K562 (cell line): ENCODE measurements around the gene B4GALNT3. TPM values are rescaled to one million over a fixed set of nuclear protein-coding genes. Genes with fewer than 3 reads are reported as not detected.

Source experiments
- ATAC-seq: fragments of 200-7000 bp; cut with Tn5 transposase; 3 replicates; pipeline ENCODE4 v1.9.1; 2020; ENCODE audit warnings: moderate library complexity
- BruUV-seq: library from RNA; stranded (reverse); fragments of 400-500 nt; replicated peaks from 2 replicates; lab custom pipeline; 2021; lab: Mats Ljungman, UMichigan
- CTCF ChIA-PET: fragments of 300-600 bp; formaldehyde crosslinking; extraction: SDS; loops from one replicate; lab custom pipeline; 2021; ENCODE audit warnings: low intra/inter-chr PET ratio; lab: Yijun Ruan, JAX
- POLR2A ChIA-PET: fragments of 300-600, 350-650 bp; sonication (Branson Sonifier 250); formaldehyde crosslinking; extraction: SDS; loops from one replicate; lab custom pipeline; 2021; ENCODE audit warnings: antibody characterized with exemption, inconsistent platforms; lab: Yijun Ruan, JAX
- DNase-seq, 4 experiments: peaks; one replicate each; pipeline versions ENCODE4 v3.0.0 to v3.0.0-alpha.2; 2011 to 2018; ENCODE audit warnings: low spot score in 3 of 4, mixed read lengths in 3 of 4; ENCODE audit errors: extremely low read depth in 1 of 4
- FAIRE-seq: peaks from 2 replicates; lab custom pipeline; 2011; peaks lifted over from hg19 to GRCh38; lab: Jason Lieb, UNC
- H2AFZ ChIP-seq: 2 replicates; pipeline ENCODE4 v1.6.0; 2011; ENCODE audit warnings: low read depth, low read length, control low read depth, inconsistent platforms
- H3K27ac ChIP-seq: fragments of 200-600 bp; 3 replicates; pipeline ENCODE4 v1.8.0; 2011; ENCODE audit warnings: low read depth, mild to moderate bottlenecking, control low read depth, inconsistent platforms, low read length, moderate library complexity, mixed read lengths; ENCODE audit errors: extremely low read depth
- H3K27me3 ChIP-seq, 2 experiments: fragments of 300-600 bp in 1 of 2; 2 replicates in 1 of 2; 3 replicates in 1 of 2; pipeline versions ENCODE4 v1.6.0 to v1.8.0; 2011; ENCODE audit warnings: inconsistent platforms in 2 of 2, low read length in 2 of 2, mild to moderate bottlenecking in 1 of 2, mixed read lengths in 1 of 2, moderate library complexity in 1 of 2; ENCODE audit not compliant: control insufficient read depth in 2 of 2, insufficient read depth in 2 of 2
- H3K36me3 ChIP-seq: fragments of 300-600 bp; 3 replicates; pipeline ENCODE4 v1.8.0; 2011; ENCODE audit warnings: mild to moderate bottlenecking, low read length, inconsistent platforms; ENCODE audit not compliant: control insufficient read depth, insufficient read depth
- H3K4me1 ChIP-seq, 2 experiments: fragments of 200-600 bp in 1 of 2; replicated peaks in 1 of 2; 2 replicates in 1 of 2; 3 replicates in 1 of 2; pipeline versions ENCODE4 v1.5.1 to v1.8.0; 2011; ENCODE audit warnings: inconsistent platforms in 2 of 2, low read length in 2 of 2, mild to moderate bottlenecking in 1 of 2, mixed read lengths in 1 of 2, moderate library complexity in 1 of 2; ENCODE audit not compliant: control insufficient read depth in 2 of 2, insufficient read depth in 2 of 2
- H3K4me2 ChIP-seq: 2 replicates; pipeline ENCODE4 v1.6.1; 2011; ENCODE audit warnings: low read length, control low read depth, inconsistent platforms, mixed read lengths; ENCODE audit not compliant: insufficient read depth
- H3K4me3 ChIP-seq: fragments of 200-600 bp; sonication (generic), shearing (Covaris generic); 2 replicates; pipeline ENCODE4 v1.5.1; 2016; ENCODE audit warnings: control low read depth, inconsistent platforms
- H3K79me2 ChIP-seq: fragments of 200-600 bp; 3 replicates; pipeline ENCODE4 v1.8.0; 2011; ENCODE audit warnings: low read length, inconsistent platforms; ENCODE audit not compliant: control insufficient read depth, insufficient read depth
- H3K9ac ChIP-seq, 2 experiments: 2 replicates each; pipeline versions ENCODE4 v1.6.0 to v1.6.1; 2011; ENCODE audit warnings: low read depth in 2 of 2, low read length in 2 of 2, control low read depth in 1 of 2, inconsistent platforms in 1 of 2, mild to moderate bottlenecking in 1 of 2, mixed read lengths in 1 of 2; ENCODE audit not compliant: insufficient read depth in 1 of 2
- H3K9me1 ChIP-seq: one replicate; pipeline ENCODE4 v1.6.0; 2011; ENCODE audit warnings: inconsistent platforms, mild to moderate bottlenecking, low read length, moderate library complexity; ENCODE audit not compliant: control insufficient read depth, insufficient read depth
- H3K9me3 ChIP-seq: replicated peaks from 2 replicates; pipeline ENCODE4 v1.5.1; 2011; ENCODE audit warnings: low read depth, low read length, inconsistent platforms; ENCODE audit not compliant: control insufficient read depth, insufficient read depth
- H4K20me1 ChIP-seq: replicated peaks from 2 replicates; pipeline ENCODE4 v1.6.1; 2011; ENCODE audit warnings: low read length, inconsistent platforms, mixed read lengths; ENCODE audit not compliant: control insufficient read depth, insufficient read depth
- ATF2 ChIP-seq: sonication (generic); formaldehyde crosslinking; IDR thresholded peaks from 2 replicates; pipeline ENCODE4 v1.8.1; 2022; ENCODE audit warnings: missing genetic modification reagents
- BMI1 ChIP-seq: fragments of 150-350 bp; IDR thresholded peaks from 2 replicates; pipeline ENCODE4 v1.6.1; 2014; ENCODE audit warnings: low read length
- BRF1 ChIP-seq: IDR thresholded peaks from 3 replicates; pipeline ENCODE4 v1.6.1; 2011; ENCODE audit warnings: borderline replicate concordance, mild to moderate bottlenecking; ENCODE audit not compliant: insufficient read length; ENCODE audit errors: extremely low read depth
- CBFA2T3 ChIP-seq: fragments of 450-650 bp; IDR thresholded peaks from 2 replicates; pipeline ENCODE4 v1.6.1; 2017
- EP400 ChIP-seq: fragments of 450-650 bp; IDR thresholded peaks from 2 replicates; pipeline ENCODE4 v1.6.1; 2017; ENCODE audit warnings: antibody characterized with exemption, mild to moderate bottlenecking, moderate library complexity
- FOSL1 ChIP-seq: fragments of 200-800 bp; sonication (Bioruptor generic); conservative IDR thresholded peaks from 2 replicates; pipeline ENCODE4 v1.6.1; 2016; ENCODE audit warnings: missing genetic modification characterization, missing compliant biosample characterization
- FOXM1 ChIP-seq, 2 experiments: fragments of 450-650 bp in 1 of 2; sonication (generic) in 1 of 2; formaldehyde crosslinking in 1 of 2; IDR thresholded peaks; 2 replicates each; pipeline versions ENCODE4 v1.6.1 to v1.9.0; 2017 to 2022; ENCODE audit warnings: low read depth in 2 of 2, mild to moderate bottlenecking in 2 of 2, missing genetic modification reagents in 1 of 2, moderate library complexity in 1 of 2
- IRF9 ChIP-seq: fragments of 450-650 bp; IDR thresholded peaks from 2 replicates; pipeline ENCODE4 v1.6.1; 2016; ENCODE audit warnings: missing biosample characterization, missing genetic modification characterization
- PHF20 ChIP-seq: fragments of 450-650 bp; IDR thresholded peaks from 2 replicates; pipeline ENCODE4 v1.6.1; 2018; ENCODE audit not compliant: partially characterized antibody
- RBFOX2 ChIP-seq: fragments of 200-400 bp; formaldehyde crosslinking; IDR thresholded peaks from 2 replicates; pipeline ENCODE4 v1.6.1; 2017; ENCODE audit warnings: low read depth, mild to moderate bottlenecking, low read length, moderate library complexity
- SFPQ ChIP-seq: fragments of 200-400 bp; formaldehyde crosslinking; IDR thresholded peaks from 2 replicates; pipeline ENCODE4 v1.6.1; 2017; ENCODE audit warnings: mild to moderate bottlenecking, low read depth, low read length, moderate library complexity
- STAT5A ChIP-seq: IDR thresholded peaks from 2 replicates; pipeline ENCODE4 v1.6.1; 2012; ENCODE audit warnings: low read length, inconsistent platforms, borderline replicate concordance
- TOE1 ChIP-seq, 2 experiments: fragments of 450-650 bp in 1 of 2; sonication (generic) in 1 of 2; formaldehyde crosslinking in 1 of 2; IDR thresholded peaks; 2 replicates each; pipeline versions ENCODE4 v1.7.1 to v1.8.0; 2016 to 2022; ENCODE audit warnings: borderline replicate concordance in 2 of 2, mild to moderate bottlenecking in 2 of 2, antibody characterized with exemption in 1 of 2, inconsistent platforms in 1 of 2, low read depth in 1 of 2, missing genetic modification reagents in 1 of 2, moderate library complexity in 1 of 2
- ZNF174 ChIP-seq: fragments of 250-450 bp; sonication (Bioruptor Pico); IDR thresholded peaks from 2 replicates; pipeline ENCODE4 v1.4.0; 2020; ENCODE audit warnings: mild to moderate bottlenecking
- ZNF212 ChIP-seq: fragments of 450-650 bp; formaldehyde crosslinking; IDR thresholded peaks from 2 replicates; pipeline ENCODE4 v1.4.0; 2020; ENCODE audit warnings: mild to moderate bottlenecking
- ZNF280B ChIP-seq: fragments of 250-450 bp; sonication (Bioruptor Pico); IDR thresholded peaks from 2 replicates; pipeline ENCODE4 v1.5.1; 2021; ENCODE audit warnings: mild to moderate bottlenecking
- ZSCAN29 ChIP-seq: fragments of 450-650 bp; IDR thresholded peaks from 2 replicates; pipeline ENCODE4 v1.6.1; 2017
- WGBS: fragments of 100-300 bp; shearing (Covaris generic); methylation state at CpG from one replicate; pipeline ENCODE4 v1.1.6; 2016; ENCODE audit warnings: low coverage, mixed read lengths; ENCODE audit not compliant: insufficient coverage; ENCODE audit errors: missing lambda C conversion rate; 5-methylcytosine and 5-hydroxymethylcytosine counted together
- in situ Hi-C: fragments of 300-500 bp; cut with MboI; formaldehyde crosslinking; loops from 4 replicates; pipeline ENCODE4 v1.15.0; 2018; ENCODE audit warnings: inconsistent platforms, mixed read lengths
- intact Hi-C: fragments of 100-400 bp; cut with micrococcal nuclease; formaldehyde crosslinking; loops from 2 replicates; pipeline ENCODE4 v1.14.2; 2022
- polyA plus RNA-seq, 8 experiments: library from polyadenylated mRNA; depleted of rRNA in 4 of 8; stranded (reverse) in 5 of 8; unstranded in 3 of 8; fragments of >200 nt; fragmentation: Nextera tagmentation in 2 of 8; fragmentation: Illumina TruSeq in 1 of 8; extraction: Ambion mirVana in 2 of 8; extraction: Trizol in 1 of 8; gene quantifications; 2 replicates each; pipeline versions ENCODE4 v1.2.1 to v1.2.3, GENCODE V29; 2011 to 2014; ENCODE audit warnings: inconsistent platforms in 1 of 8, missing spikeins in 1 of 8
- total RNA-seq, 7 experiments: library from RNA; depleted of rRNA in 6 of 7; stranded (reverse); fragments of >200 nt in 6 of 7; fragmentation: Illumina TruSeq in 2 of 7; extraction: Trizol in 2 of 7; gene quantifications; 2 replicates each; pipeline versions ENCODE4 v1.2.1 to v1.2.3, GENCODE V29; 2011 to 2021; ENCODE audit warnings: low replicate concordance in 1 of 7

B4GALNT3 gene
- total and polyA plus RNA-seq, 9 of the 15 experiments (the other 6 are each of a cell fraction or from before 2014, with no cell fraction given): 0.04 to 0.36 (median 0.10) TPM; not detected in 6

- intact Hi-C loops (loop anchor here (2.0 kb wide), 1 partner anchor 91 kb away; no protein-coding TSS in a partner anchor), in situ Hi-C loops (loop anchor here (5.0 kb wide), 1 partner anchor 86 kb away; no protein-coding TSS in a partner anchor)
- Histone ChIP-seq H3K27me3 (peaks cover 0 to 10% of the 10 kb centered on the region in 2 experiments; a peak in 2 of 5 replicates), H3K4me1 (peaks cover 0 to 25% of the 10 kb centered on the region in 2 experiments; a peak in 2 of 5 replicates), H3K27ac (no peak overlapping the region), H4K20me1 (peaks cover under 1% of the 10 kb centered on the region; the same call in 1 of the 2 replicates), H3K9ac (no peak overlapping the region), H3K79me2 (no peaks in the 10 kb centered on the region), H3K4me3 (no peak overlapping the region), H2AFZ (no peak overlapping the region), H3K4me2 (no peak overlapping the region), H3K9me1 (no peaks in the 10 kb centered on the region), H3K9me3 (no peaks in the 10 kb centered on the region; the same call in 1 of the 2 replicates), H3K36me3 (no peaks in the 10 kb centered on the region)
- 0% methylated on average over 1 of the region's 2 CpGs for WGBS
- FAIRE-seq: no peak
- DNase-seq: no peak
- no peak for ATAC-seq
- POLR2A ChIA-PET: no interaction called here
- BruUV-seq: no TSS peak
- CTCF ChIA-PET: interaction anchor here (1.2 kb wide), 1 partner anchor 91 kb away, joined by 4 read pairs; no protein-coding TSS in a partner anchor
- TF ChIP-seq STAT5A: no peak
- TF ChIP-seq FOXM1 (IDR thresholded peaks at IDR 0.05; ENCODE audit: low read depth): no peak
- no peak for TF ChIP-seq FOXM1 (CRISPR knock-in tag; IDR thresholded peaks at IDR 0.05; ENCODE audit: low read depth)
- no peak for TF ChIP-seq BRF1
- no peak for TF ChIP-seq PHF20
- no peak for TF ChIP-seq FOSL1 (tag)
- TF ChIP-seq SFPQ: no peak
- no peak for TF ChIP-seq ZNF280B (CRISPR knock-in tag)
- no peak for TF ChIP-seq TOE1 (IDR thresholded peaks at IDR 0.05; ENCODE audit: borderline replicate concordance)
- TF ChIP-seq TOE1 (CRISPR knock-in tag; IDR thresholded peaks at IDR 0.05; ENCODE audit: borderline replicate concordance, low read depth): no peak
- no peak for TF ChIP-seq ZNF212 (CRISPR knock-in tag)
- no peak for TF ChIP-seq RBFOX2
- no peak for TF ChIP-seq EP400
- no peak for TF ChIP-seq ZSCAN29
- no peak for TF ChIP-seq CBFA2T3
- no peak for TF ChIP-seq IRF9 (tag)
- no peak for TF ChIP-seq BMI1
- TF ChIP-seq ZNF174 (CRISPR knock-in tag): no peak
- no peak for TF ChIP-seq ATF2 (CRISPR knock-in tag)
Measured at GRCh38 chr12:455821-456220, 3.9 kb upstream of the B4GALNT3 start.
